GM12878 (cell line): ENCODE results near the gene ZNF708. TPM values are rescaled to one million over a fixed set of nuclear protein-coding genes. Genes with fewer than 3 reads are reported as not detected.

Source experiments
- ATAC-seq: fragments of 200-7000 bp; cut with Tn5 transposase; 3 replicates; pipeline ENCODE4 v1.9.1; 2020; ENCODE audit warnings: mild to moderate bottlenecking, moderate library complexity
- BruUV-seq: library from RNA; stranded (reverse); fragments of 400-500 nt; replicated peaks from 2 replicates; lab custom pipeline; 2021; lab: Mats Ljungman, UMichigan
- CTCF ChIA-PET: fragments of 300-600 bp; sonication (Branson Sonifier 250); formaldehyde crosslinking; extraction: SDS; loops from one replicate; lab custom pipeline; 2021; ENCODE audit warnings: inconsistent platforms; lab: Yijun Ruan, JAX
- POLR2A ChIA-PET: fragments of 350-600 bp; formaldehyde crosslinking; extraction: SDS; loops from one replicate; lab custom pipeline; 2021; ENCODE audit warnings: inconsistent platforms; lab: Charles Lee
- RAD21 ChIA-PET: fragments of 300-600 bp; sonication (Branson Sonifier 250); formaldehyde crosslinking; loops from one replicate; lab custom pipeline; 2023; ENCODE audit warnings: antibody characterized with exemption; ENCODE audit not compliant: unreplicated experiment; lab: Charles Lee
- SMC1A ChIA-PET: fragments of 300-600 bp; sonication (Branson Sonifier 250); formaldehyde crosslinking; loops from one replicate; lab custom pipeline; 2023; ENCODE audit not compliant: unreplicated experiment, uncharacterized antibody; lab: Charles Lee
- DNase-seq: peaks from one replicate; pipeline ENCODE4 v3.0.0-alpha.2; 2011; ENCODE audit warnings: low read depth, low spot score
- FAIRE-seq: peaks from 3 replicates; lab custom pipeline; 2011; peaks lifted over from hg19 to GRCh38; lab: Jason Lieb, UNC
- H2AFZ ChIP-seq: 2 replicates; pipeline ENCODE4 v1.6.0; 2011; ENCODE audit warnings: low read depth, low read length, control low read depth; ENCODE audit not compliant: control insufficient read depth
- H3K27ac ChIP-seq: 2 replicates; pipeline ENCODE4 v1.5.1; 2011; ENCODE audit warnings: control low read depth; ENCODE audit not compliant: control insufficient read depth, insufficient read depth
- H3K27me3 ChIP-seq, 2 experiments: replicated peaks in 1 of 2; 2 replicates each; pipeline versions ENCODE4 v1.6.0 to v1.6.1; 2011; ENCODE audit warnings: low read length in 1 of 2; ENCODE audit not compliant: control insufficient read depth in 2 of 2, insufficient read depth in 2 of 2
- H3K36me3 ChIP-seq, 2 experiments: 2 replicates each; pipeline ENCODE4 v1.5.1; 2011; ENCODE audit warnings: low read length in 1 of 2; ENCODE audit not compliant: control insufficient read depth in 2 of 2, insufficient read depth in 2 of 2
- H3K4me1 ChIP-seq: 2 replicates; pipeline ENCODE4 v1.6.1; 2011; ENCODE audit warnings: mild to moderate bottlenecking, low read length, moderate library complexity, mixed read lengths; ENCODE audit not compliant: control insufficient read depth, insufficient read depth
- H3K4me2 ChIP-seq: 2 replicates; pipeline ENCODE4 v1.6.0; 2011; ENCODE audit warnings: control low read depth; ENCODE audit not compliant: control insufficient read depth, insufficient read depth
- H3K4me3 ChIP-seq: fragments of 200-600 bp; sonication (generic); 2 replicates; pipeline ENCODE4 v1.5.1; 2016
- H3K79me2 ChIP-seq: 2 replicates; pipeline ENCODE4 v1.6.0; 2011; ENCODE audit warnings: low read length; ENCODE audit not compliant: control insufficient read depth, insufficient read depth
- H3K9ac ChIP-seq: 2 replicates; pipeline ENCODE4 v1.8.0; 2011; ENCODE audit warnings: low read length, control low read depth, mixed read lengths; ENCODE audit not compliant: control insufficient read depth, insufficient read depth
- H3K9me3 ChIP-seq: replicated peaks from 3 replicates; pipeline ENCODE4 v1.5.1; 2011; ENCODE audit warnings: mild to moderate bottlenecking, low read length; ENCODE audit not compliant: control insufficient read depth, insufficient read depth
- H4K20me1 ChIP-seq: 2 replicates; pipeline ENCODE4 v1.6.0; 2011; ENCODE audit not compliant: control insufficient read depth, insufficient read depth
- DPF2 ChIP-seq: fragments of 450-650 bp; IDR thresholded peaks from 2 replicates; pipeline ENCODE4 v1.6.1; 2017; ENCODE audit warnings: mild to moderate bottlenecking
- EP300 ChIP-seq, 2 experiments: fragments of 150-350 bp in 1 of 2; IDR thresholded peaks; 2 replicates each; pipeline ENCODE4 v1.6.1; 2011 to 2012; ENCODE audit warnings: low read depth in 2 of 2, low read length in 2 of 2, borderline replicate concordance in 1 of 2, improper control_type of control experiment in 1 of 2, inconsistent platforms in 1 of 2; ENCODE audit not compliant: control insufficient read depth in 1 of 2
- MEF2B ChIP-seq: fragments of 450-650 bp; IDR thresholded peaks from 2 replicates; pipeline ENCODE4 v1.6.1; 2018; ENCODE audit warnings: mild to moderate bottlenecking, moderate library complexity; ENCODE audit not compliant: partially characterized antibody, poor library complexity, severe bottlenecking
- NFYB ChIP-seq: IDR thresholded peaks from 2 replicates; pipeline ENCODE4 v1.6.1; 2011; ENCODE audit warnings: low read depth, mild to moderate bottlenecking, low read length, improper control_type of control experiment, moderate library complexity; ENCODE audit not compliant: insufficient read depth
- NR2C2 ChIP-seq: IDR thresholded peaks from 2 replicates; pipeline ENCODE4 v1.6.1; 2011; ENCODE audit warnings: borderline replicate concordance, low read depth; ENCODE audit not compliant: control insufficient read depth, insufficient read length
- NRF1 ChIP-seq: conservative IDR thresholded peaks from 2 replicates; pipeline ENCODE4 v1.6.1; 2011; ENCODE audit warnings: mild to moderate bottlenecking, low read depth, low read length, improper control_type of control experiment
- PAX8 ChIP-seq: fragments of 450-650 bp; IDR thresholded peaks from 2 replicates; pipeline ENCODE4 v1.6.1; 2017; ENCODE audit warnings: mild to moderate bottlenecking, moderate library complexity
- RAD21 ChIP-seq: IDR thresholded peaks from 2 replicates; pipeline ENCODE4 v1.6.1; 2011; ENCODE audit warnings: mild to moderate bottlenecking, low read depth, low read length, moderate library complexity; ENCODE audit not compliant: insufficient read depth
- RBBP5 ChIP-seq: fragments of 200-600 bp; sonication (generic); conservative IDR thresholded peaks from 2 replicates; pipeline ENCODE4 v1.6.1; 2016
- SIN3A ChIP-seq: IDR thresholded peaks from 2 replicates; pipeline ENCODE4 v1.6.1; 2012; ENCODE audit warnings: low read depth, low read length, improper control_type of control experiment
- SMAD1 ChIP-seq: fragments of 450-650 bp; IDR thresholded peaks from 2 replicates; pipeline ENCODE4 v1.6.1; 2018; ENCODE audit warnings: mild to moderate bottlenecking, low read depth; ENCODE audit not compliant: partially characterized antibody
- SMC3 ChIP-seq: IDR thresholded peaks from 2 replicates; pipeline ENCODE4 v1.6.1; 2011; ENCODE audit warnings: low read length, improper control_type of control experiment, borderline replicate concordance
- ZNF622 ChIP-seq: fragments of 450-650 bp; IDR thresholded peaks from 2 replicates; pipeline ENCODE4 v1.6.1; 2017; ENCODE audit warnings: mild to moderate bottlenecking, inconsistent platforms
- WGBS: methylation state at CpG from one replicate; pipeline ENCODE4 v1.1.6; 2016; ENCODE audit warnings: low lambda C conversion rate; ENCODE audit not compliant: insufficient replicate concordance, insufficient coverage; ENCODE audit errors: missing lambda C conversion rate; 5-methylcytosine and 5-hydroxymethylcytosine counted together
- in situ Hi-C: fragments of 300-500 bp; cut with MboI; formaldehyde crosslinking; loops from 9 replicates; pipeline ENCODE4 v1.14.3; 2018; ENCODE audit warnings: mixed read lengths
- intact Hi-C: fragments of 100-400 bp; cut with micrococcal nuclease; formaldehyde crosslinking; loops from one replicate; pipeline ENCODE4 v1.14.2; 2022; ENCODE audit not compliant: unreplicated experiment
- polyA plus RNA-seq, 11 experiments: library from polyadenylated mRNA; depleted of rRNA in 4 of 11; unstranded in 6 of 11; stranded (reverse) in 5 of 11; fragments of >200 nt; fragmentation: Nextera tagmentation in 4 of 11; fragmentation: Illumina TruSeq in 1 of 11; extraction: Ambion mirVana in 4 of 11; extraction: Trizol in 1 of 11; gene quantifications; 1 replicate in 1 of 11; 2 replicates in 10 of 11; pipeline versions ENCODE4 v1.2.1 to v1.2.3, GENCODE V29; 2011 to 2016; ENCODE audit warnings: inconsistent platforms in 2 of 11, missing spikeins in 2 of 11, low read depth in 1 of 11
- total RNA-seq, 4 experiments: library from RNA; depleted of rRNA in 3 of 4; stranded (reverse); fragments of >200 nt in 3 of 4; fragmentation: Illumina TruSeq in 1 of 4; extraction: Trizol in 1 of 4; gene quantifications; 2 replicates each; pipeline versions ENCODE4 v1.2.1 to v1.2.3, GENCODE V29; 2013 to 2021
- TF ChIP-seq, protein P1 (sequence below): fragments of 450-650 bp; IDR thresholded peaks from 2 replicates; pipeline ENCODE4 v1.6.1; 2016; ENCODE audit warnings: mild to moderate bottlenecking
- TF ChIP-seq, protein P2 (sequence below): fragments of 450-650 bp; IDR thresholded peaks from 2 replicates; pipeline ENCODE4 v1.6.1; 2017; ENCODE audit warnings: borderline replicate concordance

The ZNF708 gene
- total and polyA plus RNA-seq, 10 of the 15 experiments (the other 5 are each of a cell fraction or from before 2014, with no cell fraction given): 2.7 to 15.9 (median 8.4) TPM

DNA sequence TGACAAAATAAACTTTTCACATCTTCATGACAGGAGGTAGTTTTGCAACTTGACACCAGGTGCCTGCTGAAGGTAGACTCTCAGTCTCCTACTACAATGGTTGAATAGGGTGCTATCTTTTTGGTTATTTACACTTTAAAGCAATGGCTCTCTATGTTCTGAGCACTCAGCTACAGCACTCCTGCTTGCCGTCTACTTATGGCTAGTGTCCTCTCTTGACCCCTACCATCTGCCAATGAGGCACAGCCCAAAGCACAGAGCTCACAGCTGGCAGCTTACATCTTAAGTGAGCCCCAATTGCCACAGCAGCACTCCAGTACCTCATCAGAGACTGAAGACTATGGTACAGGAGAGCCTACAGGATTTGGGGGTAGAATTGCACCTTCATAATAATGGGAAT, 11.4 kb downstream of the ZNF708 start:
- no peak overlapping the region for H3K9ac ChIP-seq
- in situ Hi-C loops (no loop called here), intact Hi-C loops (no loop called here)
- no peak overlapping the region for H2AFZ ChIP-seq
- TF ChIP-seq ZNF622: no peak
- H3K27ac ChIP-seq: no peak overlapping the region
- no peak overlapping the region for H3K4me2 ChIP-seq
- ChIA-PET RAD21 (no interaction called here), SMC1A (interaction anchor here (1.7 kb wide), 1 partner anchor 11 kb away, joined by 6 read pairs; the partner anchor contains the start of gene ZNF708), POLR2A (interaction anchor here (0.5 kb wide), 1 partner anchor 10 kb away, joined by 4 read pairs; no protein-coding TSS in a partner anchor), CTCF (no interaction called here)
- H3K4me1 ChIP-seq: no peaks in the 10 kb centered on the region
- H3K9me3 ChIP-seq: peaks cover 25% of the 10 kb centered on the region
- H3K36me3 ChIP-seq: 0 out of 4 replicates have a peak, but pooled peaks cover 0 to 8% of the 10 kb centered on the region in 2 experiments
- H3K4me3 ChIP-seq: no peak overlapping the region
- WGBS: 92% methylated on average over 1 of the region's 1 CpG
- DNase-seq (no peak), FAIRE-seq (no peak), ATAC-seq (no peak)
- H3K79me2 ChIP-seq: no peaks in the 10 kb centered on the region; the same call in none of the 2 replicates
- BruUV-seq: no TSS peak
- H4K20me1 ChIP-seq: no peaks in the 10 kb centered on the region
- no peaks in the 10 kb centered on the region for H3K27me3 ChIP-seq

DNA sequence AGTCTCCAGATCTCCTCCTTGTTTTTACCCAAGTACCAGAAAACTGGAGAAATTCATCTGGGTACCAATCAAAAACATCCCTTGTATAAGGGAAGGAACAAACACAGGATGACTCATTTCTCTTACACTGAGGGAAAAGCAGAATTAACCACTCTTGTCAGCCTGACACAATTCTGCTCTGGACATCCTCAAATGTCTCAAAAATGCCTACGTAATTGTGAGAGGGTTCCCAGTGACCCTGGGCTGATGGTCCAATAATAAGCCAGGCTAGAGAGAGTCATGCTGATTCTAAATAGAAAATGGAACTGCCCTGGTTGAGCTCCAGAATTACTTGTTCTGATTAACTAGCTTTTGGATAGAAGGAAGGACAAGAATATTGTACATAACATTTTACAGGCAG, 14.5 kb downstream of the ZNF708 start:
- Histone ChIP-seq H3K4me3 (no peak overlapping the region), H3K4me1 (no peaks in the 10 kb centered on the region), H4K20me1 (no peaks in the 10 kb centered on the region), H3K4me2 (no peak overlapping the region), H3K9me3 (peaks cover 15% of the 10 kb centered on the region; the same call in 2 of the 3 replicates), H3K36me3 (peaks cover 0 to 8% of the 10 kb centered on the region in 2 experiments; a peak in 1 of 4 replicates), H3K9ac (no peak overlapping the region), H3K79me2 (no peaks in the 10 kb centered on the region; the same call in none of the 2 replicates), H3K27me3 (no peaks in the 10 kb centered on the region), H3K27ac (no peak overlapping the region), H2AFZ (no peak overlapping the region)
- ChIA-PET SMC1A (interaction anchor here (0.7 to 1.0 kb wide), 2 partner anchors 14 to 89 kb away, joined by 3 read pairs; no protein-coding TSS in a partner anchor), POLR2A (interaction anchor here (0.6 kb wide), 1 partner anchor 15 kb away, joined by 3 read pairs; no protein-coding TSS in a partner anchor), CTCF (no interaction called here), RAD21 (no interaction called here)
- intact Hi-C loops: no loop called here
- 95% methylated on average over 1 of the region's 1 CpG for WGBS
- no peak for FAIRE-seq
- in situ Hi-C loops: no loop called here
- BruUV-seq: no TSS peak
- DNase-seq: no peak
- no peak for ATAC-seq
- TF ChIP-seq, protein P1, sequence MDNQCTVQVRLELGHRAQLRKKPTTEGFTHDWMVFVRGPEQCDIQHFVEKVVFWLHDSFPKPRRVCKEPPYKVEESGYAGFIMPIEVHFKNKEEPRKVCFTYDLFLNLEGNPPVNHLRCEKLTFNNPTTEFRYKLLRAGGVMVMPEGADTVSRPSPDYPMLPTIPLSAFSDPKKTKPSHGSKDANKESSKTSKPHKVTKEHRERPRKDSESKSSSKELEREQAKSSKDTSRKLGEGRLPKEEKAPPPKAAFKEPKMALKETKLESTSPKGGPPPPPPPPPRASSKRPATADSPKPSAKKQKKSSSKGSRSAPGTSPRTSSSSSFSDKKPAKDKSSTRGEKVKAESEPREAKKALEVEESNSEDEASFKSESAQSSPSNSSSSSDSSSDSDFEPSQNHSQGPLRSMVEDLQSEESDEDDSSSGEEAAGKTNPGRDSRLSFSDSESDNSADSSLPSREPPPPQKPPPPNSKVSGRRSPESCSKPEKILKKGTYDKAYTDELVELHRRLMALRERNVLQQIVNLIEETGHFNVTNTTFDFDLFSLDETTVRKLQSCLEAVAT: no peak
- no peak for TF ChIP-seq PAX8
- no peak for TF ChIP-seq NRF1
- TF ChIP-seq SMC3: no peak
- TF ChIP-seq RBBP5: no peak
- no peak for TF ChIP-seq DPF2
- no peak for TF ChIP-seq NFYB
- no peak for TF ChIP-seq RAD21
- TF ChIP-seq MEF2B: no peak
- TF ChIP-seq SIN3A: no peak
- TF ChIP-seq EP300 (IDR thresholded peaks at IDR 0.05; ENCODE audit: borderline replicate concordance in 1 of 2, control insufficient read depth in 1 of 2, low read depth in 2 of 2, low read length in 2 of 2): no peak
- no peak for TF ChIP-seq NR2C2
- TF ChIP-seq, protein P2, sequence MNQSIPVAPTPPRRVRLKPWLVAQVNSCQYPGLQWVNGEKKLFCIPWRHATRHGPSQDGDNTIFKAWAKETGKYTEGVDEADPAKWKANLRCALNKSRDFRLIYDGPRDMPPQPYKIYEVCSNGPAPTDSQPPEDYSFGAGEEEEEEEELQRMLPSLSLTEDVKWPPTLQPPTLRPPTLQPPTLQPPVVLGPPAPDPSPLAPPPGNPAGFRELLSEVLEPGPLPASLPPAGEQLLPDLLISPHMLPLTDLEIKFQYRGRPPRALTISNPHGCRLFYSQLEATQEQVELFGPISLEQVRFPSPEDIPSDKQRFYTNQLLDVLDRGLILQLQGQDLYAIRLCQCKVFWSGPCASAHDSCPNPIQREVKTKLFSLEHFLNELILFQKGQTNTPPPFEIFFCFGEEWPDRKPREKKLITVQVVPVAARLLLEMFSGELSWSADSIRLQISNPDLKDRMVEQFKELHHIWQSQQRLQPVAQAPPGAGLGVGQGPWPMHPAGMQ: no peak
- no peak for TF ChIP-seq SMAD1
